SIG-M5 treated with dmso at 0.1 percent for 504 hours (cell line): ENCODE measurements around the gene ATRIP.
"Not testable (repeated sequence)": the region's sequence is repeated elsewhere in the genome, so short reads cannot be mapped to it uniquely, and the experiment has no call there.

ENCODE experiments used
- DNase-seq: peaks from one replicate; lab custom pipeline; 2025; ENCODE audit not compliant: unreplicated experiment; lab: John Stamatoyannopoulos, UW

ATRIP gene

GRCh38 chr3:48446425-48447193 lies at the start of gene ATRIP:
TSS of gene ATRIP (plus strand) at chr3:48446737. CDS start at chr3:48446846, 109 bp downstream.
- DNase-seq, result peak; percentile 85

- DNase-seq, result no peak
Observed at GRCh38 chr3:48397767-48398681, 48.5 kb upstream of the ATRIP start.

- no peak for DNase-seq
Observed at GRCh38 chr3:48398701-48399386, 47.7 kb upstream of the ATRIP start.

GRCh38 chr3:48399387-48400172 lies 47.0 kb upstream of the ATRIP start:
- DNase-seq, result no peak

- peak; percentile 33 for DNase-seq
Observed at GRCh38 chr3:48400824-48401433, 45.6 kb upstream of the ATRIP start.

GRCh38 chr3:48401434-48401901 lies 45.1 kb upstream of the ATRIP start:
- not testable (repeated sequence) for DNase-seq

GRCh38 chr3:48402281-48402732 lies 44.2 kb upstream of the ATRIP start:
- no peak for DNase-seq

- DNase-seq, result no peak
Observed at GRCh38 chr3:48402907-48403306, 43.6 kb upstream of the ATRIP start.

GRCh38 chr3:48403533-48404439 lies 42.8 kb upstream of the ATRIP start:
- DNase-seq, result no peak

- DNase-seq, result no peak
Observed at GRCh38 chr3:48404440-48405342, 41.8 kb upstream of the ATRIP start.

GRCh38 chr3:48405343-48405881 lies 41.1 kb upstream of the ATRIP start:
- no peak for DNase-seq

GRCh38 chr3:48405971-48406370 lies 40.6 kb upstream of the ATRIP start:
- DNase-seq, result no peak

GRCh38 chr3:48406443-48407431 lies 39.8 kb upstream of the ATRIP start:
- no peak for DNase-seq

- no peak for DNase-seq
Observed at GRCh38 chr3:48407542-48408099, 38.9 kb upstream of the ATRIP start.

GRCh38 chr3:48408823-48409281 lies 37.7 kb upstream of the ATRIP start:
- no peak for DNase-seq
